Gastroesophageal sphincter (tissue), 3 donors: ENCODE measurements around the gene LINGO3.

ENCODE experiments used
- CTCF ChIP-seq, 4 experiments: fragments of 200-600 bp in 2 of 4; fragments of 450-650 bp in 2 of 4; sonication (generic) in 1 of 4; IDR thresholded peaks; one replicate each; pipeline ENCODE4 v1.5.1; 2017 to 2019; ENCODE audit warnings: antibody characterized with exemption in 4 of 4, mild to moderate bottlenecking in 2 of 4, moderate library complexity in 2 of 4
- POLR2A ChIP-seq, 2 donors: fragments of 450-650 bp; IDR thresholded peaks; one replicate each; pipeline ENCODE4 v1.6.1; 2017; ENCODE audit warnings: antibody characterized with exemption in 2 of 2, mild to moderate bottlenecking in 2 of 2, moderate library complexity in 1 of 2

- TF ChIP-seq CTCF (IDR thresholded peaks at IDR 0.05) (no peak), POLR2A (IDR thresholded peaks at IDR 0.05) (no peak)
Measured at GRCh38 chr19:2343289-2343982, 35.5 kb upstream of the LINGO3 start.
